Suprapubic skin (tissue), 4 donors: ENCODE measurements around the gene IL34. TPM values are rescaled to one million over a fixed set of nuclear protein-coding genes. Genes with fewer than 3 reads are reported as not detected.

Source experiments
- DNase-seq, 2 donors: peaks; one replicate each; pipeline ENCODE4 v3.0.0-alpha.2; 2019; ENCODE audit warnings: low spot score in 2 of 2
- H3K27ac ChIP-seq: fragments of 200-600 bp; sonication (generic); one replicate; pipeline ENCODE4 v1.5.1; 2019
- H3K27me3 ChIP-seq: fragments of 200-600 bp; sonication (generic); one replicate; pipeline ENCODE4 v1.5.1; 2019
- H3K36me3 ChIP-seq: fragments of 200-600 bp; sonication (generic); one replicate; pipeline ENCODE4 v1.5.1; 2019
- H3K4me1 ChIP-seq: fragments of 200-600 bp; sonication (generic); one replicate; pipeline ENCODE4 v1.5.1; 2019
- H3K4me3 ChIP-seq: fragments of 200-600 bp; sonication (generic); one replicate; pipeline ENCODE4 v1.5.1; 2019; ENCODE audit warnings: mild to moderate bottlenecking
- H3K9me3 ChIP-seq: fragments of 200-600 bp; sonication (generic); one replicate; pipeline ENCODE4 v1.5.1; 2019
- CTCF ChIP-seq, 2 donors: fragments of 200-600 bp in 1 of 2; fragments of 450-650 bp in 1 of 2; sonication (generic) in 1 of 2; IDR thresholded peaks; one replicate each; pipeline ENCODE4 v1.5.1; 2016 to 2019; ENCODE audit warnings: antibody characterized with exemption in 2 of 2, mild to moderate bottlenecking in 1 of 2, moderate library complexity in 1 of 2
- EP300 ChIP-seq: sonication (generic); formaldehyde crosslinking; IDR thresholded peaks from one replicate; pipeline ENCODE4 v1.6.1; 2017; ENCODE audit warnings: antibody characterized with exemption
- POLR2A ChIP-seq, 2 donors: fragments of 450-650 bp; IDR thresholded peaks; one replicate each; pipeline ENCODE4 v1.6.1; 2017; ENCODE audit warnings: antibody characterized with exemption in 2 of 2, mild to moderate bottlenecking in 2 of 2, moderate library complexity in 2 of 2
- POLR2AphosphoS5 ChIP-seq, 3 donors: sonication (generic); formaldehyde crosslinking; IDR thresholded peaks; one replicate each; pipeline ENCODE4 v1.6.1; 2017; ENCODE audit warnings: antibody characterized with exemption in 3 of 3
- WGBS: methylation state at CpG from one replicate; pipeline ENCODE4 v1.1.5; 2018; 5-methylcytosine and 5-hydroxymethylcytosine counted together
- total RNA-seq, 4 donors: library from RNA; depleted of rRNA; stranded (reverse); fragments of >200 nt; gene quantifications; one replicate each; pipeline ENCODE4 v1.1.0, GENCODE V29; 2016

Gene IL34
- total RNA-seq, 4 donors from 2014 or later = 64.2 to 187 (median 92.5) TPM

- TF ChIP-seq CTCF (IDR thresholded peaks at IDR 0.05) = no peak
- no peak for TF ChIP-seq POLR2A (IDR thresholded peaks at IDR 0.05)
- no peak for TF ChIP-seq EP300
- TF ChIP-seq POLR2AphosphoS5 (IDR thresholded peaks at IDR 0.05) = no peak
- H3K9me3 ChIP-seq = no peaks in the 10 kb centered on the region
- H3K27me3 ChIP-seq = no peaks in the 10 kb centered on the region
- peaks cover 14% of the 10 kb centered on the region for H3K4me1 ChIP-seq
- peaks cover 4% of the 10 kb centered on the region for H3K36me3 ChIP-seq
- H3K4me3 ChIP-seq = no peak overlapping the region
- 90% methylated on average over 5 of the region's 8 CpGs for WGBS
- H3K27ac ChIP-seq = no peak overlapping the region
- no peak for DNase-seq
Measured at GRCh38 chr16:70656065-70656711, 9.8 kb downstream of the IL34 start.

GRCh38 chr16:70656712-70657263 lies 10.4 kb downstream of the IL34 start:
- Histone ChIP-seq H3K9me3 (no peaks in the 10 kb centered on the region), H3K36me3 (peaks cover 4% of the 10 kb centered on the region), H3K4me3 (no peak overlapping the region), H3K4me1 (peaks cover 14% of the 10 kb centered on the region), H3K27ac (no peak overlapping the region), H3K27me3 (no peaks in the 10 kb centered on the region)
- 75% methylated on average over 8 of the region's 22 CpGs for WGBS
- DNase-seq = no peak
- no peak for TF ChIP-seq POLR2AphosphoS5 (IDR thresholded peaks at IDR 0.05)
- TF ChIP-seq POLR2A (IDR thresholded peaks at IDR 0.05) = no peak

GRCh38 chr16:70657956-70658355 lies 11.6 kb downstream of the IL34 start:
- H3K4me3 ChIP-seq = no peak overlapping the region
- no peaks in the 10 kb centered on the region for H3K9me3 ChIP-seq
- 74% methylated on average over 7 of the region's 7 CpGs for WGBS
- H3K36me3 ChIP-seq = peaks cover 15% of the 10 kb centered on the region
- H3K4me1 ChIP-seq = peaks cover 17% of the 10 kb centered on the region
- no peaks in the 10 kb centered on the region for H3K27me3 ChIP-seq
- DNase-seq = no peak
- TF ChIP-seq EP300 = no peak
- no peak for TF ChIP-seq CTCF (IDR thresholded peaks at IDR 0.05)
- no peak for TF ChIP-seq POLR2A (IDR thresholded peaks at IDR 0.05)
- no peak for TF ChIP-seq POLR2AphosphoS5 (IDR thresholded peaks at IDR 0.05)
- H3K27ac ChIP-seq = no peak overlapping the region

DNA sequence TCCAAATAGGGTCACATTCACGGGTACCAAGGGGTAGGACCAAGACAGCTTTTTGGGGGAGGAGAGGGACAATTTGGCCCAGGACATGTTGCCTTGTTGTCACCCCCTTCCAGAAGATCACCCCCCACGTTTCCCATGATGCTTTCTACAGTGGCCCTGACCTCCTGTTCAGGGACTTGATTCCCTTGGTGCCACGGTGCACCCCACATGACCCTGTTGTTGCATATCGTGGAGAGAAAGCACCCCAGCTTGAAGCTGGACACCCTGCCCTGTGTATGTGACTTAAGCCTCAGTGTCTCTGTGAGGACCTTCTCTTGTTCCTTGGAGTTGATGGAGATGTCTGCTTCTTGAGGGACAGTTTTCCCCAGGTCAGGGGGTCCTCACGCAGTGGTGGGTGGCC lies 12.6 kb downstream of the IL34 start:
- Histone ChIP-seq H3K27me3 (no peaks in the 10 kb centered on the region), H3K4me1 (peaks cover 9% of the 10 kb centered on the region), H3K4me3 (no peak overlapping the region), H3K36me3 (peaks cover 25% of the 10 kb centered on the region), H3K9me3 (no peaks in the 10 kb centered on the region), H3K27ac (no peak overlapping the region)
- 76% methylated on average over 5 of the region's 5 CpGs for WGBS
- no peak for DNase-seq
- TF ChIP-seq POLR2AphosphoS5 (IDR thresholded peaks at IDR 0.05) = no peak

- DNase-seq = no peak
- no peak overlapping the region for H3K27ac ChIP-seq
- H3K27me3 ChIP-seq = no peaks in the 10 kb centered on the region
- H3K36me3 ChIP-seq = peaks cover 31% of the 10 kb centered on the region
- no peaks in the 10 kb centered on the region for H3K9me3 ChIP-seq
- no peak overlapping the region for H3K4me3 ChIP-seq
- 96% methylated on average over 9 of the region's 12 CpGs for WGBS
- H3K4me1 ChIP-seq = peaks cover 3% of the 10 kb centered on the region
- no peak for TF ChIP-seq CTCF (IDR thresholded peaks at IDR 0.05)
- TF ChIP-seq POLR2A (IDR thresholded peaks at IDR 0.05) = no peak
- no peak for TF ChIP-seq POLR2AphosphoS5 (IDR thresholded peaks at IDR 0.05)
- no peak for TF ChIP-seq EP300
Measured at GRCh38 chr16:70659546-70659945, 13.2 kb downstream of the IL34 start.

- H3K4me3 ChIP-seq = no peak overlapping the region
- no peaks in the 10 kb centered on the region for H3K27me3 ChIP-seq
- peaks cover 3% of the 10 kb centered on the region for H3K4me1 ChIP-seq
- TF ChIP-seq POLR2A (IDR thresholded peaks at IDR 0.05) = no peak
- no peak for TF ChIP-seq POLR2AphosphoS5 (IDR thresholded peaks at IDR 0.05)
- TF ChIP-seq EP300 = no peak
- TF ChIP-seq CTCF (IDR thresholded peaks at IDR 0.05) = no peak
- peaks cover 37% of the 10 kb centered on the region for H3K36me3 ChIP-seq
- 72% methylated on average over 8 of the region's 16 CpGs for WGBS
- no peak overlapping the region for H3K27ac ChIP-seq
- DNase-seq = no peak
- H3K9me3 ChIP-seq = no peaks in the 10 kb centered on the region
Measured at GRCh38 chr16:70659953-70660671, 13.8 kb downstream of the IL34 start.
